Keratinocyte (primary cell): ENCODE data around the gene PAOX. TPM values are rescaled to one million over a fixed set of nuclear protein-coding genes. Genes with fewer than 3 reads are reported as not detected.

ENCODE experiments used
- DNase-seq: peaks from one replicate; pipeline ENCODE4 v3.0.0-alpha.2; 2011; ENCODE audit warnings: low read depth, missing footprints, low spot score
- FAIRE-seq: peaks from 2 replicates; lab custom pipeline; 2011; peaks lifted over from hg19 to GRCh38; lab: Jason Lieb, UNC
- H2AFZ ChIP-seq: 2 replicates; pipeline ENCODE4 v1.6.0; 2012; ENCODE audit warnings: low read length, control low read depth, inconsistent platforms; ENCODE audit not compliant: control insufficient read depth
- H3K27ac ChIP-seq: 2 replicates; pipeline ENCODE4 v1.5.1; 2011; ENCODE audit warnings: low read length; ENCODE audit not compliant: control insufficient read depth, insufficient read depth
- H3K27me3 ChIP-seq: 3 replicates; pipeline ENCODE4 v1.6.0; 2011; ENCODE audit warnings: low read length; ENCODE audit not compliant: control insufficient read depth, insufficient read depth; ENCODE audit errors: extremely low read depth
- H3K36me3 ChIP-seq, 2 experiments: 2 replicates in 1 of 2; 3 replicates in 1 of 2; pipeline ENCODE4 v1.5.1; 2011; ENCODE audit warnings: low read length in 2 of 2, mild to moderate bottlenecking in 1 of 2; ENCODE audit not compliant: control insufficient read depth in 2 of 2, insufficient read depth in 2 of 2; ENCODE audit errors: extremely low read depth in 1 of 2
- H3K4me1 ChIP-seq: 3 replicates; pipeline ENCODE4 v1.5.1; 2011; ENCODE audit warnings: low read length; ENCODE audit not compliant: control insufficient read depth, insufficient read depth; ENCODE audit errors: extremely low read depth
- H3K4me2 ChIP-seq: 3 replicates; pipeline ENCODE4 v1.6.0; 2011; ENCODE audit warnings: low read depth, low read length; ENCODE audit not compliant: control insufficient read depth, insufficient read depth; ENCODE audit errors: extremely low read depth
- H3K4me3 ChIP-seq, 3 experiments: fragments of 200-600 bp in 1 of 3; sonication (generic) in 1 of 3; 2 replicates in 2 of 3; 3 replicates in 1 of 3; pipeline ENCODE4 v1.5.1; 2011 to 2016; ENCODE audit warnings: low read length in 3 of 3, mild to moderate bottlenecking in 3 of 3, control low read depth in 2 of 3, inconsistent platforms in 1 of 3, low read depth in 1 of 3, mixed read lengths in 1 of 3, mixed run types in 1 of 3, moderate library complexity in 1 of 3; ENCODE audit not compliant: control insufficient read depth in 2 of 3, insufficient read depth in 2 of 3; ENCODE audit errors: extremely low read depth in 1 of 3
- H3K79me2 ChIP-seq: 2 replicates; pipeline ENCODE4 v1.6.0; 2012; ENCODE audit warnings: low read length; ENCODE audit not compliant: control insufficient read depth, insufficient read depth
- H3K9ac ChIP-seq: 3 replicates; pipeline ENCODE4 v1.6.0; 2011; ENCODE audit warnings: low read length; ENCODE audit not compliant: control insufficient read depth, insufficient read depth; ENCODE audit errors: extremely low read depth
- H3K9me1 ChIP-seq: 3 replicates; pipeline ENCODE4 v1.6.0; 2011; ENCODE audit warnings: low read length; ENCODE audit not compliant: control insufficient read depth, insufficient read depth; ENCODE audit errors: extremely low read depth
- H3K9me3 ChIP-seq: 2 replicates; pipeline ENCODE4 v1.5.1; 2012; ENCODE audit warnings: low read depth, low read length; ENCODE audit not compliant: control insufficient read depth
- H4K20me1 ChIP-seq: 3 replicates; pipeline ENCODE4 v1.6.0; 2011; ENCODE audit warnings: low read length; ENCODE audit not compliant: control insufficient read depth, insufficient read depth; ENCODE audit errors: extremely low read depth
- CTCF ChIP-seq, 3 experiments: IDR thresholded peaks in 1 of 3; conservative IDR thresholded peaks in 1 of 3; optimal IDR thresholded peaks in 1 of 3; 2 replicates in 2 of 3; 3 replicates in 1 of 3; pipeline versions ENCODE3 to v1.5.1; 2011; ENCODE audit warnings: low read length in 3 of 3, mild to moderate bottlenecking in 3 of 3, moderate library complexity in 2 of 3, control low read depth in 1 of 3, inconsistent platforms in 1 of 3; ENCODE audit not compliant: insufficient read depth in 2 of 3; ENCODE audit errors: extremely low read depth in 1 of 3
- EZH2 ChIP-seq: IDR thresholded peaks from one replicate; pipeline ENCODE4 v1.6.1; 2012; ENCODE audit warnings: inconsistent platforms, mild to moderate bottlenecking, low read length, moderate library complexity
- dilution Hi-C: fragments of 300-500 bp; cut with MboI; formaldehyde crosslinking; loops from one replicate; pipeline ENCODE4 v1.7.0; 2020; ENCODE audit warnings: low sequenced_read_pairs; ENCODE audit not compliant: extremely low pct_ligation_motif_present
- polyA plus RNA-seq, 5 experiments: library from polyadenylated mRNA; depleted of rRNA in 3 of 5; stranded (reverse) in 3 of 5; stranded (forward) in 1 of 5; unstranded in 1 of 5; fragments of >200 nt; gene quantifications; 1 replicate in 1 of 5; 2 replicates in 3 of 5; 3 replicates in 1 of 5; pipeline versions ENCODE4 v1.2.1 to v1.2.3, GENCODE V29; 2011 to 2012; ENCODE audit warnings: missing spikeins in 2 of 5, low read depth in 1 of 5, low replicate concordance in 1 of 5

PAOX gene
- polyA plus RNA-seq, 1 donor (not counting 4 experiments of a cell fraction or from before 2014, with no cell fraction given): 2.6 TPM

DNA sequence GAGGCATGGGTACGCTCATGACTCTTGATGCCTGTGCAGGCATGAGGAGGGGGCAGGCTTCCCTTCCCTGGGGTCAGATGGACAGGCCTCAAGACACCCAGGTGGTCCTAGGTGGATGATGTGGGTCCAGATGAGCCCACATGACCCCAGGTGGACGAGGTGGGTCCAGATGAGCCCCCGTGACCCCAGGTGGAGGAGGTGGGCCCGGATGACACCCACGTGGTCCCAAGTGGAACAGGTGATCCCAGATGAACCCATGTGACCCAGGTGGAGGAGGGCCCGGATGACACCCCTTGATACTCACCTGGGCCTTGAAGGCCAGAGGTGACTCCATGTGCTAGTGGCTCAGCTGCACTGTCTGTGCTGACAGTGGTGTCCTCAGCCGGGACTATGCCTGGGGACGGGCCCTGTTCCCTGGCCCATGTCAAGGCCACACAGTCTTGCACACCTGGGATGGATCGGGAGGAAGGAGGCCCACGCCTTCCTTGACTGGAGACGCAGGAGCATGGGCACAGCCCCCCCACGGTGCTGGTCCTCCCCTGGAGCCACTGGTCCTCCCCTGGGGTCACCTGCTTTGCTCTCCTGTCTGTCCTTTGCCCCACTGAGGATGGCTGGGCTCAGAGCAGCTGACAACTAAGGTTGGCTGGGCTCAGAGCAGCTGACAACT, 28.6 kb upstream of the PAOX start:
- H3K27ac ChIP-seq: no peak overlapping the region
- H2AFZ ChIP-seq: no peak overlapping the region
- no peak overlapping the region for H3K9ac ChIP-seq
- peaks cover 4% of the 10 kb centered on the region for H3K27me3 ChIP-seq
- H3K4me1 ChIP-seq: no peaks in the 10 kb centered on the region
- DNase-seq (no peak), FAIRE-seq (no peak)
- H3K9me3 ChIP-seq: no peaks in the 10 kb centered on the region
- H4K20me1 ChIP-seq: no peaks in the 10 kb centered on the region
- no peaks in the 10 kb centered on the region for H3K79me2 ChIP-seq
- no peak overlapping the region for H3K4me2 ChIP-seq
- no peak overlapping the region for H3K4me3 ChIP-seq
- dilution Hi-C loops: no loop called here
- TF ChIP-seq CTCF (optimal IDR thresholded peaks at IDR 0.05 in 1 of 3, IDR thresholded peaks at IDR 0.05 in 1 of 3, conservative IDR thresholded peaks at IDR 0.05 in 1 of 3; ENCODE audit: extremely low read depth in 1 of 3, insufficient read depth in 2 of 3, low read length in 3 of 3) (no peak), EZH2 (no peak)
- no peaks in the 10 kb centered on the region for H3K9me1 ChIP-seq
- H3K36me3 ChIP-seq: no peaks in the 10 kb centered on the region

DNA sequence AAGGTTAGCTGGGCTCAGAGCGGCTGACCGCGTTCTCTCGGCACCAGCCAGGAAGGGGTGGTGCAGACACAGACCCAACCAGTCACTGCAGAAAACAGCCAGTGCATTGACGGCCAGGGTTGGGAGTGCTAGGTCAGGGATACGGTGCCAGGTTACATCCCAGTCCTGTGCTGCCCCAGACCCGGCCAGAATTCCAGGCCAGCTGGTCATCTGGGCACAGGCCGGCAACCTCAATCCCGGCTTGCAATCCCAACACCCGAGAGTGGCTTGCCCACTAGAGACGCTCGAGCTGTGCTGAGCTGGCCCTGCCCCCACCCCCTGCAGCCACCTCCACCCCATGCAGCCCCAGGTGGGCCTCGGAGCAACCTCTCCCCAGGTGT, 28.1 kb upstream of the PAOX start:
- dilution Hi-C loops: no loop called here
- no peak overlapping the region for H3K4me3 ChIP-seq
- H3K9ac ChIP-seq: no peak overlapping the region
- no peaks in the 10 kb centered on the region for H4K20me1 ChIP-seq
- no peak for TF ChIP-seq CTCF (optimal IDR thresholded peaks at IDR 0.05 in 1 of 3, IDR thresholded peaks at IDR 0.05 in 1 of 3, conservative IDR thresholded peaks at IDR 0.05 in 1 of 3; ENCODE audit: extremely low read depth in 1 of 3, insufficient read depth in 2 of 3, low read length in 3 of 3)
- no peak for TF ChIP-seq EZH2
- H3K4me1 ChIP-seq: no peaks in the 10 kb centered on the region
- no peaks in the 10 kb centered on the region for H3K36me3 ChIP-seq
- H3K9me1 ChIP-seq: no peaks in the 10 kb centered on the region
- DNase-seq: no peak
- no peak for FAIRE-seq
- no peaks in the 10 kb centered on the region for H3K9me3 ChIP-seq
- no peak overlapping the region for H3K27ac ChIP-seq
- no peaks in the 10 kb centered on the region for H3K79me2 ChIP-seq
- no peak overlapping the region for H2AFZ ChIP-seq
- H3K4me2 ChIP-seq: no peak overlapping the region
- H3K27me3 ChIP-seq: peaks cover 4% of the 10 kb centered on the region
